CD4-positive, alpha-beta T cell treated with Interleukin-4 for 4 hours (primary cell): ENCODE measurements around the gene TMEM200B.
"Not testable (repeated sequence)": the region's sequence is repeated elsewhere in the genome, so short reads cannot be mapped to it uniquely, and the experiment has no call there.

Experiments used
- DNase-seq: peaks from one replicate; pipeline ENCODE4 v3.0.0-alpha.2; 2020

The TMEM200B gene

GRCh38 chr1:29105822-29106221 lies 17.9 kb downstream of the TMEM200B start:
- DNase-seq, result no peak

- DNase-seq, result no peak
These were observed 23.2 kb downstream of the TMEM200B start for GRCh38 chr1:29100487-29100886.

- DNase-seq, result no peak
These were observed 24.4 kb downstream of the TMEM200B start for GRCh38 chr1:29099286-29099685.

- no peak for DNase-seq
These were observed 27.3 kb downstream of the TMEM200B start for GRCh38 chr1:29096231-29096886.

GRCh38 chr1:29094954-29095353 lies 28.7 kb downstream of the TMEM200B start:
- DNase-seq, result no peak

GRCh38 chr1:29094433-29094832 lies 29.3 kb downstream of the TMEM200B start:
- DNase-seq, result no peak

GRCh38 chr1:29092704-29093103 lies 31.0 kb downstream of the TMEM200B start:
- DNase-seq, result not testable (repeated sequence)

GRCh38 chr1:29090937-29091618 lies 32.6 kb downstream of the TMEM200B start:
- DNase-seq, result no peak

GRCh38 chr1:29084196-29084521 lies 39.5 kb downstream of the TMEM200B start:
- DNase-seq, result no peak

- no peak for DNase-seq
These were observed 40.1 kb downstream of the TMEM200B start for GRCh38 chr1:29083317-29084195.

GRCh38 chr1:29082519-29082918 lies 41.2 kb downstream of the TMEM200B start:
- no peak for DNase-seq

GRCh38 chr1:29081201-29081600 lies 42.5 kb downstream of the TMEM200B start:
- DNase-seq, result no peak

- DNase-seq, result not testable (repeated sequence)
These were observed 43.6 kb downstream of the TMEM200B start for GRCh38 chr1:29079916-29080629.

- no peak for DNase-seq
These were observed 46.5 kb downstream of the TMEM200B start for GRCh38 chr1:29077155-29077554.
